Bronchial epithelial cell (primary cell): ENCODE measurements around the gene CCDC150. TPM values are rescaled to one million over a fixed set of nuclear protein-coding genes. Genes with fewer than 3 reads are reported as not detected.

Experiments
- DNase-seq: peaks from one replicate; pipeline ENCODE4 v3.0.0-alpha.2; 2010; ENCODE audit warnings: low read depth
- FAIRE-seq: peaks from 2 replicates; lab custom pipeline; 2011; peaks lifted over from hg19 to GRCh38; lab: Jason Lieb, UNC
- H3K27me3 ChIP-seq: 2 replicates; pipeline ENCODE4 v1.5.1; 2011; ENCODE audit warnings: low read length; ENCODE audit not compliant: control insufficient read depth, insufficient read depth
- H3K36me3 ChIP-seq: 2 replicates; pipeline ENCODE4 v1.5.1; 2011; ENCODE audit warnings: low read length; ENCODE audit not compliant: control insufficient read depth, insufficient read depth
- H3K4me3 ChIP-seq: 2 replicates; pipeline ENCODE4 v1.5.1; 2011; ENCODE audit warnings: mild to moderate bottlenecking, low read depth, low read length, control low read depth
- total RNA-seq: library from RNA; depleted of rRNA; stranded (reverse); fragments of >200 nt; gene quantifications from 2 replicates; pipeline ENCODE4 v1.2.1, GENCODE V29; 2014
- TF ChIP-seq, protein P1 (sequence below): IDR thresholded peaks from 2 replicates; pipeline ENCODE4 v1.5.1; 2011; ENCODE audit warnings: mild to moderate bottlenecking, moderate library complexity, low read length, control low read depth, inconsistent platforms; ENCODE audit not compliant: insufficient read depth, severe bottlenecking

The CCDC150 gene
- total RNA-seq, 1 donor from 2014 or later = 2.4 TPM

DNA sequence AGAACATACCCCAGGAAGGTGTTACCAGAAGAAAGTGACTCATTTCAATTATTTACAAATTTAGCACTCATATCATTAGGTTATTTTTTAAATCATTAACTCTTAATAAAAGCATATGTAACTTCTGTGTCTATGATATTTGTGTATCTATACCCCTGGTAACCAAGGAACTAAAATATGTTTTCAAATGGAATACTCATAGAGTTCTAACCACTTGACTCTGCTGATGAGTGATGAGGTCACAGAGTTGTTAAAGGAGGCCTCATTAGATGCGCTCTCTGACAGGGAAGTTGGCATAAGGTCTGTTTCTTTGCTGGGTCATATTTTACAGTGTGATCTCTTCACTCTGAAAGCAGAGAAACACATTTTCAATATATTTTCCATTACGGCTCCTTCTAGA lies 73.4 kb downstream of the CCDC150 start:
- no peaks in the 10 kb centered on the region for H3K27me3 ChIP-seq
- TF ChIP-seq, protein P1, sequence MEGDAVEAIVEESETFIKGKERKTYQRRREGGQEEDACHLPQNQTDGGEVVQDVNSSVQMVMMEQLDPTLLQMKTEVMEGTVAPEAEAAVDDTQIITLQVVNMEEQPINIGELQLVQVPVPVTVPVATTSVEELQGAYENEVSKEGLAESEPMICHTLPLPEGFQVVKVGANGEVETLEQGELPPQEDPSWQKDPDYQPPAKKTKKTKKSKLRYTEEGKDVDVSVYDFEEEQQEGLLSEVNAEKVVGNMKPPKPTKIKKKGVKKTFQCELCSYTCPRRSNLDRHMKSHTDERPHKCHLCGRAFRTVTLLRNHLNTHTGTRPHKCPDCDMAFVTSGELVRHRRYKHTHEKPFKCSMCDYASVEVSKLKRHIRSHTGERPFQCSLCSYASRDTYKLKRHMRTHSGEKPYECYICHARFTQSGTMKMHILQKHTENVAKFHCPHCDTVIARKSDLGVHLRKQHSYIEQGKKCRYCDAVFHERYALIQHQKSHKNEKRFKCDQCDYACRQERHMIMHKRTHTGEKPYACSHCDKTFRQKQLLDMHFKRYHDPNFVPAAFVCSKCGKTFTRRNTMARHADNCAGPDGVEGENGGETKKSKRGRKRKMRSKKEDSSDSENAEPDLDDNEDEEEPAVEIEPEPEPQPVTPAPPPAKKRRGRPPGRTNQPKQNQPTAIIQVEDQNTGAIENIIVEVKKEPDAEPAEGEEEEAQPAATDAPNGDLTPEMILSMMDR = no peak

DNA sequence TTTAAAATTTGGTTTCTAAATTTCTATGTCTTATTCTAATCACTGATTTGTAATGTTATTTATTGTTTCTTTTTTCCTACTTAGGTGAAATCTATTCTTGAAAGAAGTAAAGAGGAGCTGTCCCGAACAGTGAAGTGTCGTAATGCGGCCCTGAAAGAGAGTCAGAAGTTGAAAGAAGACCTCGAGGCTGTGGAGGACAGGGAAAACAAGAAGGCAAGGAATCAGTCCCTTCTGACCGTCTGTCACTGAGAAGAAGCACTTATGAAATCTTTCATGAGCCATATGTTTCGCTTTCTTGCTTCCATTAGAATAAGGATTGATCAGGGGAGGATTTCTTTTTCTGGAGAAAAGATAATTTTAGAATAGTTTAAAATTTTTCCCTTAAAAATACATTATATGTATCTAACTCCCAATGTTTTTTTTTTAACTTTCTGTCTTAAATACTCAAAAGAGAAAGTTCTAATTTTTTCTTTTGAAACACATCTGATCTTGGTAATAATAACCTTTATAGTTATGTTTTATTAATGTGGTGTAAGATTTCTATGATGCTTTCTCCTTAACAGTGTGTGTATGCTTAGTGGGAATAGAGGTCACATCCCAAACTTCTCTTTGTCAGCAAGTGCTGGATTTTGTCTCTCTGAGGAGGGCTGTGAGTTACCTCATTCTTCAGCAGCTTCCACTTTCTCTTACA lies 79.0 kb downstream of the CCDC150 start:
- TF ChIP-seq, protein P1 = no peak
- Histone ChIP-seq H3K36me3 (no peaks in the 10 kb centered on the region), H3K4me3 (no peak overlapping the region), H3K27me3 (no peaks in the 10 kb centered on the region)
- no peak for DNase-seq
- no peak for FAIRE-seq

More for the DNA sequence above, 73.4 kb downstream of the CCDC150 start:
- Histone ChIP-seq H3K4me3 (no peak overlapping the region), H3K36me3 (no peaks in the 10 kb centered on the region)
- FAIRE-seq = no peak
- no peak for DNase-seq

DNA sequence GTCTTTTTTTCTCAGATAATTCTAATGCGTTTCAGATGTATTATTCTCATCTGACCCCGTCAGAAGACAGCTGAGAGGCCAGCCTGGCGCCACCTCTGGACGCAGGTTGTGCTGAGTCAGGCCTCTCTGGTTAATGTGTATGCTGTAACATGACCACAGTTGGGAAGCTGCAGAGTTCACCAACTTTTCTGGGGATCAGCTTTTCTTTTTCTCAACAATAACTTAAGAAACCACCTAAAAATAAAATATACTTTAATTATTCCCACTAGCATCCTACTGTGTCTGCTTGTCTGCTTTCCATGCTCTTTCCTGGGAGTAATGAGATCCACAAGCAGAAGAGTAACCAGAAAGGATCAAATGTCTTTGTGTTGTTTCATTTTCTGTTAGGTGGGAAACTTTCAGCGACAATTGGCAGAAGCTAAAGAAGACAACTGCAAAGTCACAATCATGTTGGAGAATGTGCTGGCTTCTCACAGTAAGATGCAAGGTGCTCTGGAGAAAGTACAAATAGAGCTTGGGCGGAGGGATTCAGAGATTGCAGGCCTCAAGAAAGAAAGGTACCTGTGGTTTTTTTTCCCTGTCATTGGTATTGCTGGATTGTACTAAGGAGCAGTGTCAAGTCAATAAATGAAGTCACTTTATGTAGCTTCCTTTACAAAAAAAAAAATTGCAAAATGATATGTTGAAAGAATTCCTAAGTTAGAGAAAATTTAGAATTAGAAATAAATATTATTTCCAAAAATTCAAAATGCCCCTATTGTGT lies 79.8 kb downstream of the CCDC150 start:
- FAIRE-seq (no peak), DNase-seq (no peak)
- no peaks in the 10 kb centered on the region for H3K27me3 ChIP-seq
- H3K4me3 ChIP-seq = no peak overlapping the region
- no peaks in the 10 kb centered on the region for H3K36me3 ChIP-seq
- TF ChIP-seq, protein P1 = peak; percentile 2

DNA sequence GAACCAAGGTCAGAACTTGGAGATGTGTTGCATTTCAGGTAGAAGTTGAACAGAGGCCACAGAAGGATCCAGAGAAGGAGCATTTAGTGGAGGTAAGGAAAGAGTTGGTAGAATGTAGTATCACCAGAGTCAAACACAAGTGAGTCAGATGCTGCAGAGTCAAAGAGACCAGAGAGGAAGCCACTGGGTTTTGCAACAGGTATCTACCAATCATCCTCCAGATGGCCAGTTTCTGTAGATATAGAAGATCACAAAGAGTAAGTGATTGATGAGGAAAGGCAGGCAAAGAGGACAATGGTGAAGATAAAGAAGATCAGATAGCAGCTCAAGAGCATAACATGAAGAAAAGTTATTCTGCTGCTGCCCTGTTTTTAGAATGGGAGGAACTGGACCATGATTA lies 84.1 kb downstream of the CCDC150 start:
- no peaks in the 10 kb centered on the region for H3K27me3 ChIP-seq
- no peaks in the 10 kb centered on the region for H3K36me3 ChIP-seq
- no peak overlapping the region for H3K4me3 ChIP-seq
- TF ChIP-seq, protein P1 = no peak
- FAIRE-seq = no peak
- DNase-seq = no peak

DNA sequence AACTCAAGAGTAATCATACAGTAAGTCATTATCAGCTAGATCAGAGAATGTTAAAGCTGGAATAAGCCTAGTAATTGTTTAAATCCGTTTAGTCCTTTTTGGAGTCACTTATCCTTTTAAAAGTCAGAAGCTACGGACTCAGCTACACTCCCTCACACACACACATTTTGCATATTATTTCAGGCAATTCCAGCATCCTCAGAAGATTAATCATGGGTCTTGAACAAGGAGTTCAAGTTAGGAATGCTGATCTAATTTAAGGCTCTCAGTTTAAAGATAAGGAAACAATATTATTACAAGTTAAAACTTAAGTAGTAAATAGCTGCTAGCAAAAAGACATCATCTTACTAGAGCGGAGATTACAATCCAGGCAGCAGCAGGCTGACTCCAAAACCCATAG lies 85.7 kb downstream of the CCDC150 start:
- Histone ChIP-seq H3K36me3 (no peaks in the 10 kb centered on the region), H3K27me3 (no peaks in the 10 kb centered on the region), H3K4me3 (no peak overlapping the region)
- TF ChIP-seq, protein P1 = no peak
- FAIRE-seq (no peak), DNase-seq (no peak)

DNA sequence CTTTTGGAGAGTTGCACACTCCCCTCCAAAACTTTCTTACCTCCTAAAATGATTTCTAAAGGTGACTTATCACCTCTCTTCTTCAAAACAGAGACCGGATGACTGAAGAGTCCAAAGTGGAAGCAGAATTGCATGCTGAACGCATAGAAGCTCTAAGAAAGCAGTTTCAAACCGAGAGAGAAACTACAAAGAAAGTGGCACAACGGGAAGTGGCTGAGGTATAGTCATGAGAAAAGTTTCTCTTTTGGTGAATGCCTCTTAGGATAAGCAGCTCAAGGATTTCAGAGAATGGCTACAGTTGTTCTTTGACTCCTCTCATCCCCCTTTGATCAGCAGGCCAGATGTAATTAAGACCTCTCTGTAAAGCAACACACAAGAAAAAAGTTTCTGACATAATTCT lies 86.4 kb downstream of the CCDC150 start:
- TF ChIP-seq, protein P1 = no peak
- no peak for FAIRE-seq
- H3K36me3 ChIP-seq = no peaks in the 10 kb centered on the region

More for the DNA sequence above, 86.4 kb downstream of the CCDC150 start:
- Histone ChIP-seq H3K4me3 (no peak overlapping the region), H3K27me3 (no peaks in the 10 kb centered on the region)
- no peak for DNase-seq
